IMR-90 (cell line): ENCODE data around the gene TMEM200A. TPM values are rescaled to one million over a fixed set of nuclear protein-coding genes. Genes with fewer than 3 reads are reported as not detected.

ENCODE experiments used
- ATAC-seq: fragments of 200-7000 bp; cut with Tn5 transposase; 2 replicates; pipeline ENCODE4 v1.9.1; 2020; ENCODE audit warnings: low read depth, mild to moderate bottlenecking, moderate library complexity
- BruUV-seq: library from RNA; stranded (reverse); fragments of 400-500 nt; replicated peaks from 2 replicates; lab custom pipeline; 2021; lab: Mats Ljungman, UMichigan
- CTCF ChIA-PET: fragments of 300-600 bp; formaldehyde crosslinking; extraction: SDS; loops from one replicate; lab custom pipeline; 2021; ENCODE audit warnings: antibody characterized with exemption; lab: Yijun Ruan, JAX
- POLR2A ChIA-PET: fragments of 300-600 bp; sonication (Branson Sonifier 250); formaldehyde crosslinking; loops from one replicate; lab custom pipeline; 2022; ENCODE audit warnings: antibody characterized with exemption; ENCODE audit not compliant: unreplicated experiment; lab: Charles Lee
- DNase-seq: peaks from one replicate; pipeline ENCODE4 v3.0.0; 2013
- H2AFZ ChIP-seq: replicated peaks from 2 replicates; pipeline ENCODE3; 2013; ENCODE audit warnings: low read length, mild to moderate bottlenecking; ENCODE audit not compliant: poor library complexity
- H2AK5ac ChIP-seq: 2 replicates; pipeline ENCODE4 v1.6.1; 2013; ENCODE audit warnings: low read depth, low read length, inconsistent platforms
- H2AK9ac ChIP-seq: replicated peaks from 2 replicates; pipeline ENCODE3; 2013; ENCODE audit warnings: mild to moderate bottlenecking, low read depth, low read length, moderate library complexity; ENCODE audit not compliant: poor library complexity
- H2BK120ac ChIP-seq: 2 replicates; pipeline ENCODE4 v1.6.1; 2013; ENCODE audit warnings: low read depth, low read length, inconsistent platforms
- H2BK15ac ChIP-seq: 3 replicates; pipeline ENCODE4 v1.6.1; 2013; ENCODE audit warnings: low read depth, low read length, inconsistent platforms
- H2BK20ac ChIP-seq: 2 replicates; pipeline ENCODE4 v1.6.1; 2013; ENCODE audit warnings: low read depth, mild to moderate bottlenecking, inconsistent platforms, low read length, moderate library complexity
- H2BK5ac ChIP-seq: 2 replicates; pipeline ENCODE4 v1.6.1; 2013; ENCODE audit warnings: mild to moderate bottlenecking, low read depth, low read length, inconsistent platforms; ENCODE audit not compliant: poor library complexity, severe bottlenecking
- H3K14ac ChIP-seq: replicated peaks from 2 replicates; pipeline ENCODE4 v1.6.1; 2013; ENCODE audit warnings: low read depth, low read length, inconsistent platforms
- H3K18ac ChIP-seq: 2 replicates; pipeline ENCODE4 v1.6.1; 2013; ENCODE audit warnings: low read depth, low read length, control low read depth
- H3K23ac ChIP-seq: 2 replicates; pipeline ENCODE4 v1.6.1; 2013; ENCODE audit warnings: low read depth, low read length, inconsistent platforms
- H3K27ac ChIP-seq: 2 replicates; pipeline ENCODE4 v1.5.1; 2013; ENCODE audit warnings: mild to moderate bottlenecking, control low read depth, low read length; ENCODE audit not compliant: insufficient read depth
- H3K27me3 ChIP-seq: 2 replicates; pipeline ENCODE4 v1.6.1; 2013; ENCODE audit warnings: low read length; ENCODE audit not compliant: control insufficient read depth, insufficient read depth
- H3K36me3 ChIP-seq: 2 replicates; pipeline ENCODE4 v1.6.1; 2013; ENCODE audit warnings: low read length, mixed read lengths; ENCODE audit not compliant: control insufficient read depth, insufficient read depth
- H3K4ac ChIP-seq: 2 replicates; pipeline ENCODE4 v1.6.1; 2013; ENCODE audit warnings: low read depth, low read length, inconsistent platforms
- H3K4me1 ChIP-seq: 2 replicates; pipeline ENCODE4 v1.6.1; 2013; ENCODE audit warnings: low read length, mixed read lengths; ENCODE audit not compliant: control insufficient read depth, insufficient read depth
- H3K4me2 ChIP-seq: 2 replicates; pipeline ENCODE4 v1.6.1; 2013; ENCODE audit warnings: low read depth, mild to moderate bottlenecking, control low read depth, low read length, moderate library complexity
- H3K4me3 ChIP-seq: 2 replicates; pipeline ENCODE4 v1.5.1; 2013; ENCODE audit warnings: low read depth, mild to moderate bottlenecking, control low read depth, low read length, moderate library complexity; ENCODE audit not compliant: insufficient read depth
- H3K56ac ChIP-seq: 2 replicates; pipeline ENCODE4 v1.6.1; 2013; ENCODE audit warnings: low read length, inconsistent platforms; ENCODE audit not compliant: insufficient read depth; ENCODE audit errors: extremely low read depth
- H3K79me1 ChIP-seq, 2 experiments: 2 replicates each; pipeline ENCODE4 v1.6.1; 2013; ENCODE audit warnings: low read length in 2 of 2, inconsistent platforms in 1 of 2, low read depth in 1 of 2
- H3K9ac ChIP-seq: 2 replicates; pipeline ENCODE4 v1.6.1; 2013; ENCODE audit warnings: low read depth, low read length, control low read depth
- H3K9me1 ChIP-seq: 2 replicates; pipeline ENCODE4 v1.6.1; 2013; ENCODE audit warnings: low read length, inconsistent platforms; ENCODE audit not compliant: insufficient read depth
- H3K9me3 ChIP-seq: 2 replicates; pipeline ENCODE4 v1.6.1; 2013; ENCODE audit warnings: low read length; ENCODE audit not compliant: control insufficient read depth, insufficient read depth
- H4K20me1 ChIP-seq: 2 replicates; pipeline ENCODE4 v1.6.1; 2013; ENCODE audit warnings: low read length, inconsistent platforms; ENCODE audit not compliant: insufficient read depth
- H4K5ac ChIP-seq: 2 replicates; pipeline ENCODE4 v1.6.1; 2013; ENCODE audit warnings: mild to moderate bottlenecking, low read depth, low read length, control low read depth
- H4K8ac ChIP-seq, 2 experiments: 2 replicates each; pipeline ENCODE4 v1.6.1; 2013; ENCODE audit warnings: low read depth in 2 of 2, low read length in 2 of 2, control low read depth in 1 of 2, inconsistent platforms in 1 of 2
- H4K91ac ChIP-seq: 2 replicates; pipeline ENCODE4 v1.6.1; 2013; ENCODE audit warnings: low read depth, low read length, inconsistent platforms; ENCODE audit not compliant: insufficient read depth
- BHLHE40 ChIP-seq: fragments of 150-350 bp; IDR thresholded peaks from 2 replicates; pipeline ENCODE4 v1.6.1; 2016; ENCODE audit warnings: mild to moderate bottlenecking, low read depth, low read length
- CEBPB ChIP-seq: IDR thresholded peaks from 2 replicates; pipeline ENCODE4 v1.6.1; 2012; ENCODE audit warnings: low read depth, low read length, improper control_type of control experiment
- CHD1 ChIP-seq: IDR thresholded peaks from 2 replicates; pipeline ENCODE4 v1.6.1; 2012; ENCODE audit warnings: low read depth, low read length, improper control_type of control experiment
- FOS ChIP-seq: fragments of 150-350 bp; IDR thresholded peaks from 2 replicates; pipeline ENCODE4 v1.6.1; 2016; ENCODE audit warnings: low read depth, low read length
- MAFK ChIP-seq: IDR thresholded peaks from 2 replicates; pipeline ENCODE4 v1.6.1; 2012; ENCODE audit warnings: low read depth, low read length, improper control_type of control experiment
- MAZ ChIP-seq: IDR thresholded peaks from 2 replicates; pipeline ENCODE4 v1.6.1; 2012; ENCODE audit warnings: low read depth, mild to moderate bottlenecking, low read length, improper control_type of control experiment, moderate library complexity, borderline replicate concordance
- MXI1 ChIP-seq: IDR thresholded peaks from 2 replicates; pipeline ENCODE4 v1.6.1; 2012; ENCODE audit warnings: low read depth, mild to moderate bottlenecking, low read length, moderate library complexity, borderline replicate concordance
- NFE2L2 ChIP-seq: fragments of 150-350 bp; IDR thresholded peaks from 2 replicates; pipeline ENCODE4 v1.6.1; 2016; ENCODE audit warnings: low read depth, mild to moderate bottlenecking, low read length
- POLR2A ChIP-seq: IDR thresholded peaks from 2 replicates; pipeline ENCODE4 v1.6.1; 2012; ENCODE audit warnings: mild to moderate bottlenecking, low read depth, low read length
- RAD21 ChIP-seq: IDR thresholded peaks from 2 replicates; pipeline ENCODE4 v1.6.1; 2012; ENCODE audit warnings: low read length, improper control_type of control experiment
- RCOR1 ChIP-seq: IDR thresholded peaks from 2 replicates; pipeline ENCODE4 v1.6.1; 2012; ENCODE audit warnings: mild to moderate bottlenecking, low read length, improper control_type of control experiment; ENCODE audit not compliant: insufficient replicate concordance
- RFX5 ChIP-seq: IDR thresholded peaks from 2 replicates; pipeline ENCODE4 v1.8.0; 2012; ENCODE audit warnings: low read depth, mild to moderate bottlenecking, low read length, moderate library complexity
- SMC3 ChIP-seq: fragments of 150-350 bp; IDR thresholded peaks from 2 replicates; pipeline ENCODE4 v1.6.1; 2016; ENCODE audit warnings: low read depth, mild to moderate bottlenecking, antibody characterized with exemption, low read length, moderate library complexity
- WGBS, 2 experiments: methylation state at CpG; one replicate each; pipeline versions ENCODE4 v1.1.5 to v1.1.7; 2013; ENCODE audit warnings: missing lambda C conversion rate in 2 of 2; ENCODE audit not compliant: insufficient read length in 1 of 2; ENCODE audit errors: extremely low coverage in 2 of 2; 5-methylcytosine and 5-hydroxymethylcytosine counted together
- dilution Hi-C: fragments of 300-500 bp; cut with HindIII; formaldehyde crosslinking; loops from one replicate; pipeline ENCODE4 v1.14.3; 2018; ENCODE audit warnings: low sequenced_read_pairs; ENCODE audit not compliant: unreplicated experiment
- in situ Hi-C: fragments of 300-500 bp; cut with MboI; formaldehyde crosslinking; loops from 3 replicates; pipeline ENCODE4 v1.14.3; 2019; ENCODE audit warnings: low sequenced_read_pairs, inconsistent platforms, mixed read lengths
- intact Hi-C: fragments of 100-400 bp; cut with micrococcal nuclease; formaldehyde crosslinking; loops from 2 replicates; pipeline ENCODE4 v1.10.0; 2022
- polyA plus RNA-seq, 3 experiments: library from polyadenylated mRNA; depleted of rRNA; stranded (reverse); fragments of >200 nt; gene quantifications; 2 replicates each; pipeline ENCODE4 v1.2.3, GENCODE V29; 2012; ENCODE audit warnings: low replicate concordance in 1 of 3
- total RNA-seq: library from RNA; depleted of rRNA; stranded (reverse); fragments of >200 nt; gene quantifications from 2 replicates; pipeline ENCODE4 v1.2.3, GENCODE V29; 2012
- TF ChIP-seq, protein P1 (sequence below): fragments of 150-350 bp; IDR thresholded peaks from 2 replicates; pipeline ENCODE4 v1.6.1; 2016; ENCODE audit warnings: low read depth, mild to moderate bottlenecking, low read length, moderate library complexity, borderline replicate concordance
- TF ChIP-seq, protein P2 (sequence below): conservative IDR thresholded peaks from 2 replicates; pipeline ENCODE4 v1.5.1; 2012; ENCODE audit warnings: mild to moderate bottlenecking, low read depth, low read length, improper control_type of control experiment
- TF ChIP-seq, protein P3 (sequence below): fragments of 150-350 bp; IDR thresholded peaks from 2 replicates; pipeline ENCODE4 v1.6.1; 2017; ENCODE audit warnings: mild to moderate bottlenecking, antibody characterized with exemption, low read length, low read depth

The TMEM200A gene
- total and polyA plus RNA-seq, 2 of the 4 experiments (the other 2 are of a cell fraction), result 22.8 to 37.1 TPM

DNA sequence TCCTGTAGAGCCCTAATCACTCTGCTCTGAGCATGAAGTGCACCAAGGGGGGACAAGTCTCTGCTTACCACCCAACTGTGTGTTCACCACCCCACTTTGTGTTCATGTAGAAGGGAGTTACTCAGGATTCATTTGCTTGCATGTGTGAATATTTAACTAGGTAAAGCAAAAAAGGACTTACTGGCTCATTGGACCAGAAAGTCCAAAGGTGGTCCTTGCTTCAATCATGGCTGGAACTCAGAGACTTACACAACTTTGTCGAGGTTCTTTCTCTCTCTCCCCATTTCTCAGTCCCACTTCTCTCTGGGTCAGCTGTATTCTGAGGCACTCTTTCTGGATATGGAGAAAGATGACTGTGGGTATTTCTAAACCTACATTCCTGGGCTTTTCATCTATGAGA is 4.0 kb downstream of the TMEM200A start:
- ChIA-PET POLR2A (interaction anchor here (0.6 kb wide), 1 partner anchor 261 kb away, joined by 3 read pairs; no protein-coding TSS in a partner anchor), CTCF (interaction anchor here (1.6 kb wide), 1 partner anchor 16 kb away, joined by 3 read pairs; no protein-coding TSS in a partner anchor)
- Histone ChIP-seq H4K8ac (peak overlapping the region in 1 of 2 experiments; percentile 70; a peak in 1 of 4 replicates), H2AK9ac (no peak overlapping the region), H3K18ac (no peak overlapping the region), H3K14ac (no peak overlapping the region; the same call in 1 of the 2 replicates), H2BK120ac (peak overlapping the region; percentile 2; the same call in 1 of the 2 replicates), H3K27me3 (no peaks in the 10 kb centered on the region), H3K23ac (peak overlapping the region; percentile 78; the same call in 1 of the 2 replicates), H3K36me3 (no peaks in the 10 kb centered on the region), H2AK5ac (no peak overlapping the region), H3K4ac (0 out of 2 replicates have a peak overlapping the region, but pooled peaks have one; percentile 25), H2BK5ac (no peak overlapping the region), H4K5ac (no peak overlapping the region), H3K9ac (no peak overlapping the region), H3K4me3 (no peak overlapping the region), H3K9me3 (no peaks in the 10 kb centered on the region), H3K4me1 (peaks cover 16% of the 10 kb centered on the region), H2AFZ (no peak overlapping the region), H2BK20ac (peak overlapping the region; percentile 23; the same call in 1 of the 2 replicates), H4K20me1 (peaks cover 6% of the 10 kb centered on the region; the same call in 1 of the 2 replicates), H3K9me1 (peaks cover 5% of the 10 kb centered on the region), H3K79me1 (peaks cover 5 to 48% of the 10 kb centered on the region in 2 experiments; a peak in 3 of 4 replicates), H4K91ac (no peak overlapping the region), H3K56ac (no peak overlapping the region), H3K4me2 (no peak overlapping the region), H2BK15ac (no peak overlapping the region), H3K27ac (no peak overlapping the region)
- WGBS, 2 experiments, result no CpG with 5 or more reads among the region's 1 CpG
- intact Hi-C loops (no loop called here), in situ Hi-C loops (loop anchor here (10.0 kb wide), 1 partner anchor 325 kb away; no protein-coding TSS in a partner anchor), dilution Hi-C loops (no loop called here)
- DNase-seq (no peak), ATAC-seq (no peak)
- no TSS peak for BruUV-seq
- no peak for TF ChIP-seq NFE2L2
- TF ChIP-seq CEBPB, result no peak
- no peak for TF ChIP-seq POLR2A
- TF ChIP-seq, protein P1, sequence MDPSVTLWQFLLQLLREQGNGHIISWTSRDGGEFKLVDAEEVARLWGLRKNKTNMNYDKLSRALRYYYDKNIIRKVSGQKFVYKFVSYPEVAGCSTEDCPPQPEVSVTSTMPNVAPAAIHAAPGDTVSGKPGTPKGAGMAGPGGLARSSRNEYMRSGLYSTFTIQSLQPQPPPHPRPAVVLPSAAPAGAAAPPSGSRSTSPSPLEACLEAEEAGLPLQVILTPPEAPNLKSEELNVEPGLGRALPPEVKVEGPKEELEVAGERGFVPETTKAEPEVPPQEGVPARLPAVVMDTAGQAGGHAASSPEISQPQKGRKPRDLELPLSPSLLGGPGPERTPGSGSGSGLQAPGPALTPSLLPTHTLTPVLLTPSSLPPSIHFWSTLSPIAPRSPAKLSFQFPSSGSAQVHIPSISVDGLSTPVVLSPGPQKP, result no peak
- no peak for TF ChIP-seq SMC3
- no peak for TF ChIP-seq RCOR1
- no peak for TF ChIP-seq MAFK
- TF ChIP-seq RAD21, result no peak
- no peak for TF ChIP-seq BHLHE40
- TF ChIP-seq MXI1, result no peak
- no peak for TF ChIP-seq MAZ
- no peak for TF ChIP-seq FOS
- TF ChIP-seq, protein P2, sequence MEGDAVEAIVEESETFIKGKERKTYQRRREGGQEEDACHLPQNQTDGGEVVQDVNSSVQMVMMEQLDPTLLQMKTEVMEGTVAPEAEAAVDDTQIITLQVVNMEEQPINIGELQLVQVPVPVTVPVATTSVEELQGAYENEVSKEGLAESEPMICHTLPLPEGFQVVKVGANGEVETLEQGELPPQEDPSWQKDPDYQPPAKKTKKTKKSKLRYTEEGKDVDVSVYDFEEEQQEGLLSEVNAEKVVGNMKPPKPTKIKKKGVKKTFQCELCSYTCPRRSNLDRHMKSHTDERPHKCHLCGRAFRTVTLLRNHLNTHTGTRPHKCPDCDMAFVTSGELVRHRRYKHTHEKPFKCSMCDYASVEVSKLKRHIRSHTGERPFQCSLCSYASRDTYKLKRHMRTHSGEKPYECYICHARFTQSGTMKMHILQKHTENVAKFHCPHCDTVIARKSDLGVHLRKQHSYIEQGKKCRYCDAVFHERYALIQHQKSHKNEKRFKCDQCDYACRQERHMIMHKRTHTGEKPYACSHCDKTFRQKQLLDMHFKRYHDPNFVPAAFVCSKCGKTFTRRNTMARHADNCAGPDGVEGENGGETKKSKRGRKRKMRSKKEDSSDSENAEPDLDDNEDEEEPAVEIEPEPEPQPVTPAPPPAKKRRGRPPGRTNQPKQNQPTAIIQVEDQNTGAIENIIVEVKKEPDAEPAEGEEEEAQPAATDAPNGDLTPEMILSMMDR, result no peak
- TF ChIP-seq, protein P3, sequence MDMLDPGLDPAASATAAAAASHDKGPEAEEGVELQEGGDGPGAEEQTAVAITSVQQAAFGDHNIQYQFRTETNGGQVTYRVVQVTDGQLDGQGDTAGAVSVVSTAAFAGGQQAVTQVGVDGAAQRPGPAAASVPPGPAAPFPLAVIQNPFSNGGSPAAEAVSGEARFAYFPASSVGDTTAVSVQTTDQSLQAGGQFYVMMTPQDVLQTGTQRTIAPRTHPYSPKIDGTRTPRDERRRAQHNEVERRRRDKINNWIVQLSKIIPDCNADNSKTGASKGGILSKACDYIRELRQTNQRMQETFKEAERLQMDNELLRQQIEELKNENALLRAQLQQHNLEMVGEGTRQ, result no peak
- TF ChIP-seq RFX5, result no peak
- no peak for TF ChIP-seq CHD1
